IMR-90 (cell line): Measurements from ENCODE around the gene KLF9. TPM values are rescaled to one million over a fixed set of nuclear protein-coding genes. Genes with fewer than 3 reads are reported as not detected.

Experiments
- ATAC-seq: fragments of 200-7000 bp; cut with Tn5 transposase; 2 replicates; pipeline ENCODE4 v1.9.1; 2020; ENCODE audit warnings: low read depth, mild to moderate bottlenecking, moderate library complexity
- BruUV-seq: library from RNA; stranded (reverse); fragments of 400-500 nt; replicated peaks from 2 replicates; lab custom pipeline; 2021; lab: Mats Ljungman, UMichigan
- CTCF ChIA-PET: fragments of 300-600 bp; formaldehyde crosslinking; extraction: SDS; loops from one replicate; lab custom pipeline; 2021; ENCODE audit warnings: antibody characterized with exemption; lab: Yijun Ruan, JAX
- POLR2A ChIA-PET: fragments of 300-600 bp; sonication (Branson Sonifier 250); formaldehyde crosslinking; loops from one replicate; lab custom pipeline; 2022; ENCODE audit warnings: antibody characterized with exemption; ENCODE audit not compliant: unreplicated experiment; lab: Charles Lee
- DNase-seq: peaks from one replicate; pipeline ENCODE4 v3.0.0; 2013
- H2AFZ ChIP-seq: replicated peaks from 2 replicates; pipeline ENCODE3; 2013; ENCODE audit warnings: low read length, mild to moderate bottlenecking; ENCODE audit not compliant: poor library complexity
- H2AK5ac ChIP-seq: 2 replicates; pipeline ENCODE4 v1.6.1; 2013; ENCODE audit warnings: low read depth, low read length, inconsistent platforms
- H2AK9ac ChIP-seq: replicated peaks from 2 replicates; pipeline ENCODE3; 2013; ENCODE audit warnings: mild to moderate bottlenecking, low read depth, low read length, moderate library complexity; ENCODE audit not compliant: poor library complexity
- H2BK120ac ChIP-seq: 2 replicates; pipeline ENCODE4 v1.6.1; 2013; ENCODE audit warnings: low read depth, low read length, inconsistent platforms
- H2BK15ac ChIP-seq: 3 replicates; pipeline ENCODE4 v1.6.1; 2013; ENCODE audit warnings: low read depth, low read length, inconsistent platforms
- H2BK20ac ChIP-seq: 2 replicates; pipeline ENCODE4 v1.6.1; 2013; ENCODE audit warnings: low read depth, mild to moderate bottlenecking, inconsistent platforms, low read length, moderate library complexity
- H2BK5ac ChIP-seq: 2 replicates; pipeline ENCODE4 v1.6.1; 2013; ENCODE audit warnings: mild to moderate bottlenecking, low read depth, low read length, inconsistent platforms; ENCODE audit not compliant: poor library complexity, severe bottlenecking
- H3K14ac ChIP-seq: replicated peaks from 2 replicates; pipeline ENCODE4 v1.6.1; 2013; ENCODE audit warnings: low read depth, low read length, inconsistent platforms
- H3K18ac ChIP-seq: 2 replicates; pipeline ENCODE4 v1.6.1; 2013; ENCODE audit warnings: low read depth, low read length, control low read depth
- H3K23ac ChIP-seq: 2 replicates; pipeline ENCODE4 v1.6.1; 2013; ENCODE audit warnings: low read depth, low read length, inconsistent platforms
- H3K27ac ChIP-seq: 2 replicates; pipeline ENCODE4 v1.5.1; 2013; ENCODE audit warnings: mild to moderate bottlenecking, control low read depth, low read length; ENCODE audit not compliant: insufficient read depth
- H3K27me3 ChIP-seq: 2 replicates; pipeline ENCODE4 v1.6.1; 2013; ENCODE audit warnings: low read length; ENCODE audit not compliant: control insufficient read depth, insufficient read depth
- H3K36me3 ChIP-seq: 2 replicates; pipeline ENCODE4 v1.6.1; 2013; ENCODE audit warnings: low read length, mixed read lengths; ENCODE audit not compliant: control insufficient read depth, insufficient read depth
- H3K4ac ChIP-seq: 2 replicates; pipeline ENCODE4 v1.6.1; 2013; ENCODE audit warnings: low read depth, low read length, inconsistent platforms
- H3K4me1 ChIP-seq: 2 replicates; pipeline ENCODE4 v1.6.1; 2013; ENCODE audit warnings: low read length, mixed read lengths; ENCODE audit not compliant: control insufficient read depth, insufficient read depth
- H3K4me2 ChIP-seq: 2 replicates; pipeline ENCODE4 v1.6.1; 2013; ENCODE audit warnings: low read depth, mild to moderate bottlenecking, control low read depth, low read length, moderate library complexity
- H3K4me3 ChIP-seq: 2 replicates; pipeline ENCODE4 v1.5.1; 2013; ENCODE audit warnings: low read depth, mild to moderate bottlenecking, control low read depth, low read length, moderate library complexity; ENCODE audit not compliant: insufficient read depth
- H3K56ac ChIP-seq: 2 replicates; pipeline ENCODE4 v1.6.1; 2013; ENCODE audit warnings: low read length, inconsistent platforms; ENCODE audit not compliant: insufficient read depth; ENCODE audit errors: extremely low read depth
- H3K79me1 ChIP-seq, 2 experiments: 2 replicates each; pipeline ENCODE4 v1.6.1; 2013; ENCODE audit warnings: low read length in 2 of 2, inconsistent platforms in 1 of 2, low read depth in 1 of 2
- H3K9ac ChIP-seq: 2 replicates; pipeline ENCODE4 v1.6.1; 2013; ENCODE audit warnings: low read depth, low read length, control low read depth
- H3K9me1 ChIP-seq: 2 replicates; pipeline ENCODE4 v1.6.1; 2013; ENCODE audit warnings: low read length, inconsistent platforms; ENCODE audit not compliant: insufficient read depth
- H3K9me3 ChIP-seq: 2 replicates; pipeline ENCODE4 v1.6.1; 2013; ENCODE audit warnings: low read length; ENCODE audit not compliant: control insufficient read depth, insufficient read depth
- H4K20me1 ChIP-seq: 2 replicates; pipeline ENCODE4 v1.6.1; 2013; ENCODE audit warnings: low read length, inconsistent platforms; ENCODE audit not compliant: insufficient read depth
- H4K5ac ChIP-seq: 2 replicates; pipeline ENCODE4 v1.6.1; 2013; ENCODE audit warnings: mild to moderate bottlenecking, low read depth, low read length, control low read depth
- H4K8ac ChIP-seq, 2 experiments: 2 replicates each; pipeline ENCODE4 v1.6.1; 2013; ENCODE audit warnings: low read depth in 2 of 2, low read length in 2 of 2, control low read depth in 1 of 2, inconsistent platforms in 1 of 2
- H4K91ac ChIP-seq: 2 replicates; pipeline ENCODE4 v1.6.1; 2013; ENCODE audit warnings: low read depth, low read length, inconsistent platforms; ENCODE audit not compliant: insufficient read depth
- CEBPB ChIP-seq: IDR thresholded peaks from 2 replicates; pipeline ENCODE4 v1.6.1; 2012; ENCODE audit warnings: low read depth, low read length, improper control_type of control experiment
- CHD1 ChIP-seq: IDR thresholded peaks from 2 replicates; pipeline ENCODE4 v1.6.1; 2012; ENCODE audit warnings: low read depth, low read length, improper control_type of control experiment
- ELK1 ChIP-seq: fragments of 150-350 bp; IDR thresholded peaks from 2 replicates; pipeline ENCODE4 v1.6.1; 2016; ENCODE audit warnings: low read depth, mild to moderate bottlenecking, low read length, moderate library complexity, borderline replicate concordance
- MAFK ChIP-seq: IDR thresholded peaks from 2 replicates; pipeline ENCODE4 v1.6.1; 2012; ENCODE audit warnings: low read depth, low read length, improper control_type of control experiment
- MAZ ChIP-seq: IDR thresholded peaks from 2 replicates; pipeline ENCODE4 v1.6.1; 2012; ENCODE audit warnings: low read depth, mild to moderate bottlenecking, low read length, improper control_type of control experiment, moderate library complexity, borderline replicate concordance
- MXI1 ChIP-seq: IDR thresholded peaks from 2 replicates; pipeline ENCODE4 v1.6.1; 2012; ENCODE audit warnings: low read depth, mild to moderate bottlenecking, low read length, moderate library complexity, borderline replicate concordance
- NFE2L2 ChIP-seq: fragments of 150-350 bp; IDR thresholded peaks from 2 replicates; pipeline ENCODE4 v1.6.1; 2016; ENCODE audit warnings: low read depth, mild to moderate bottlenecking, low read length
- RAD21 ChIP-seq: IDR thresholded peaks from 2 replicates; pipeline ENCODE4 v1.6.1; 2012; ENCODE audit warnings: low read length, improper control_type of control experiment
- RCOR1 ChIP-seq: IDR thresholded peaks from 2 replicates; pipeline ENCODE4 v1.6.1; 2012; ENCODE audit warnings: mild to moderate bottlenecking, low read length, improper control_type of control experiment; ENCODE audit not compliant: insufficient replicate concordance
- RFX5 ChIP-seq: IDR thresholded peaks from 2 replicates; pipeline ENCODE4 v1.8.0; 2012; ENCODE audit warnings: low read depth, mild to moderate bottlenecking, low read length, moderate library complexity
- SMC3 ChIP-seq: fragments of 150-350 bp; IDR thresholded peaks from 2 replicates; pipeline ENCODE4 v1.6.1; 2016; ENCODE audit warnings: low read depth, mild to moderate bottlenecking, antibody characterized with exemption, low read length, moderate library complexity
- WGBS, 2 experiments: methylation state at CpG; one replicate each; pipeline versions ENCODE4 v1.1.5 to v1.1.7; 2013; ENCODE audit warnings: missing lambda C conversion rate in 2 of 2; ENCODE audit not compliant: insufficient read length in 1 of 2; ENCODE audit errors: extremely low coverage in 2 of 2; 5-methylcytosine and 5-hydroxymethylcytosine counted together
- dilution Hi-C: fragments of 300-500 bp; cut with HindIII; formaldehyde crosslinking; loops from one replicate; pipeline ENCODE4 v1.14.3; 2018; ENCODE audit warnings: low sequenced_read_pairs; ENCODE audit not compliant: unreplicated experiment
- in situ Hi-C: fragments of 300-500 bp; cut with MboI; formaldehyde crosslinking; loops from 3 replicates; pipeline ENCODE4 v1.14.3; 2019; ENCODE audit warnings: low sequenced_read_pairs, inconsistent platforms, mixed read lengths
- intact Hi-C: fragments of 100-400 bp; cut with micrococcal nuclease; formaldehyde crosslinking; loops from 2 replicates; pipeline ENCODE4 v1.10.0; 2022
- polyA plus RNA-seq, 3 experiments: library from polyadenylated mRNA; depleted of rRNA; stranded (reverse); fragments of >200 nt; gene quantifications; 2 replicates each; pipeline ENCODE4 v1.2.3, GENCODE V29; 2012; ENCODE audit warnings: low replicate concordance in 1 of 3
- total RNA-seq: library from RNA; depleted of rRNA; stranded (reverse); fragments of >200 nt; gene quantifications from 2 replicates; pipeline ENCODE4 v1.2.3, GENCODE V29; 2012
- TF ChIP-seq, protein P1 (sequence below): conservative IDR thresholded peaks from 2 replicates; pipeline ENCODE4 v1.5.1; 2012; ENCODE audit warnings: mild to moderate bottlenecking, low read depth, low read length, improper control_type of control experiment
- TF ChIP-seq, protein P2 (sequence below): fragments of 150-350 bp; IDR thresholded peaks from 2 replicates; pipeline ENCODE4 v1.6.1; 2017; ENCODE audit warnings: mild to moderate bottlenecking, antibody characterized with exemption, low read length, low read depth

Gene KLF9
- total and polyA plus RNA-seq, 2 of the 4 experiments (the other 2 are of a cell fraction): 4.1 to 7.5 TPM

DNA sequence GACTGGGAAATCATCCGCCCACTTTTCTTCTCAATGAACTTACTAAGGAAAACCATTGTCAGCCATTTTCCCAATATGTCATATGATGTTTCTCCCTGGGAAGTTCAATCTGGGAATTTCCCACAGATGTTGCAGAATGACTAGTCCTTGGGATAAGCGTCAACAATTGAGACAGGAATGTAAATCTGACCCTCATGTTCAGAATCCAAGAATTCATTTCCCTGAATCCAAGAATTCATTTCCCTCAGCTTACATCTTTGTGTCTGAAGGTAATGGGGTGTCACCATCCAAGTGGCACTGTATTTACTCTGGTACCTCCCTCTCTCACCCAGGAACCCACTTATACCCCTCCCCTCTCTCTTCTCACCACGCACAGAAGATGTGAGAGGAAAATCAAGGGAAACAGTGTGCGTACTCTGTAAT is 7.4 kb downstream of the KLF9 start:
- in situ Hi-C loops (loop anchor here (5.0 kb wide), 1 partner anchor 55 kb away; no protein-coding TSS in a partner anchor), dilution Hi-C loops (no loop called here), intact Hi-C loops (loop anchor here (5.0 kb wide), 1 partner anchor 285 kb away; no protein-coding TSS in a partner anchor)
- Histone ChIP-seq H3K9me3 (no peaks in the 10 kb centered on the region), H4K5ac (peak overlapping the region; percentile 66), H4K91ac (peak overlapping the region; percentile 46), H4K8ac (peak overlapping the region; percentile 0 to 77; a peak in 2 of 4 replicates), H3K79me1 (peaks cover 9 to 85% of the 10 kb centered on the region in 2 experiments; a peak in 2 of 4 replicates), H3K56ac (peak overlapping the region; percentile 53), H3K36me3 (0 out of 2 replicates have a peak, but pooled peaks cover 3% of the 10 kb centered on the region), H2BK20ac (peak overlapping the region; percentile 92), H2BK15ac (peak overlapping the region; percentile 29; the same call in 1 of the 3 replicates), H2AK9ac (peak overlapping the region; percentile 12), H3K14ac (peak overlapping the region; percentile 71), H3K23ac (peak overlapping the region; percentile 83), H3K9me1 (peaks cover 35% of the 10 kb centered on the region), H3K27me3 (no peaks in the 10 kb centered on the region), H3K4me3 (peak overlapping the region; percentile 23; the same call in 1 of the 2 replicates), H2BK120ac (peak overlapping the region; percentile 94), H2AFZ (peak overlapping the region; percentile 46), H3K4me1 (peaks cover 34% of the 10 kb centered on the region), H4K20me1 (peaks cover 49% of the 10 kb centered on the region; the same call in 1 of the 2 replicates), H3K4me2 (peak overlapping the region; percentile 95), H2BK5ac (peak overlapping the region; percentile 92), H3K4ac (peak overlapping the region; percentile 93), H3K27ac (peak overlapping the region; percentile 85; the same call in 1 of the 2 replicates), H2AK5ac (peak overlapping the region; percentile 50; the same call in 1 of the 2 replicates), H3K9ac (peak overlapping the region; percentile 55), H3K18ac (peak overlapping the region; percentile 79)
- no TSS peak for BruUV-seq
- ChIA-PET POLR2A (interaction anchor here (0.6 kb wide), 1 partner anchor 187 kb away, joined by 3 read pairs; no protein-coding TSS in a partner anchor), CTCF (interaction anchor here (0.7 to 1.5 kb wide), 2 partner anchors 195 to 1290 kb away, joined by 3 to 6 read pairs; no protein-coding TSS in a partner anchor)
- peak; percentile 99 for DNase-seq
- peak; percentile 64 for ATAC-seq
- WGBS, 2 experiments: no CpG with 5 or more reads among the region's 4 CpGs
- no peak for TF ChIP-seq MAFK
- 0 out of 2 replicates have a peak, but pooled peaks have one; percentile 16 for TF ChIP-seq MXI1
- TF ChIP-seq NFE2L2: peak; percentile 56; the same call in 1 of the 2 replicates
- no peak for TF ChIP-seq RAD21
- TF ChIP-seq ELK1: no peak
- TF ChIP-seq, protein P1, sequence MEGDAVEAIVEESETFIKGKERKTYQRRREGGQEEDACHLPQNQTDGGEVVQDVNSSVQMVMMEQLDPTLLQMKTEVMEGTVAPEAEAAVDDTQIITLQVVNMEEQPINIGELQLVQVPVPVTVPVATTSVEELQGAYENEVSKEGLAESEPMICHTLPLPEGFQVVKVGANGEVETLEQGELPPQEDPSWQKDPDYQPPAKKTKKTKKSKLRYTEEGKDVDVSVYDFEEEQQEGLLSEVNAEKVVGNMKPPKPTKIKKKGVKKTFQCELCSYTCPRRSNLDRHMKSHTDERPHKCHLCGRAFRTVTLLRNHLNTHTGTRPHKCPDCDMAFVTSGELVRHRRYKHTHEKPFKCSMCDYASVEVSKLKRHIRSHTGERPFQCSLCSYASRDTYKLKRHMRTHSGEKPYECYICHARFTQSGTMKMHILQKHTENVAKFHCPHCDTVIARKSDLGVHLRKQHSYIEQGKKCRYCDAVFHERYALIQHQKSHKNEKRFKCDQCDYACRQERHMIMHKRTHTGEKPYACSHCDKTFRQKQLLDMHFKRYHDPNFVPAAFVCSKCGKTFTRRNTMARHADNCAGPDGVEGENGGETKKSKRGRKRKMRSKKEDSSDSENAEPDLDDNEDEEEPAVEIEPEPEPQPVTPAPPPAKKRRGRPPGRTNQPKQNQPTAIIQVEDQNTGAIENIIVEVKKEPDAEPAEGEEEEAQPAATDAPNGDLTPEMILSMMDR: no peak
- peak; percentile 79 for TF ChIP-seq MAZ
- TF ChIP-seq RCOR1: peak; percentile 67
- no peak for TF ChIP-seq RFX5
- peak; percentile 76; the same call in 1 of the 2 replicates for TF ChIP-seq CEBPB
- TF ChIP-seq SMC3: no peak
- no peak for TF ChIP-seq CHD1
- TF ChIP-seq, protein P2, sequence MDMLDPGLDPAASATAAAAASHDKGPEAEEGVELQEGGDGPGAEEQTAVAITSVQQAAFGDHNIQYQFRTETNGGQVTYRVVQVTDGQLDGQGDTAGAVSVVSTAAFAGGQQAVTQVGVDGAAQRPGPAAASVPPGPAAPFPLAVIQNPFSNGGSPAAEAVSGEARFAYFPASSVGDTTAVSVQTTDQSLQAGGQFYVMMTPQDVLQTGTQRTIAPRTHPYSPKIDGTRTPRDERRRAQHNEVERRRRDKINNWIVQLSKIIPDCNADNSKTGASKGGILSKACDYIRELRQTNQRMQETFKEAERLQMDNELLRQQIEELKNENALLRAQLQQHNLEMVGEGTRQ: no peak; the same call in 1 of the 2 replicates
